Calu3 (cell line): ENCODE results near the gene NDOR1. TPM values are rescaled to one million over a fixed set of nuclear protein-coding genes. Genes with fewer than 3 reads are reported as not detected.

Experiments used
- BruUV-seq: library from RNA; stranded (reverse); fragments of 400-500 nt; replicated peaks from 2 replicates; lab custom pipeline; 2021; lab: Mats Ljungman, UMichigan
- CTCF ChIA-PET: fragments of 300-600 bp; sonication (Branson Sonifier 250); formaldehyde crosslinking; loops from one replicate; lab custom pipeline; 2022; ENCODE audit warnings: antibody characterized with exemption; lab: Charles Lee
- DNase-seq: peaks from one replicate; pipeline ENCODE4 v3.0.0; 2022
- H3K27ac Mint-ChIP-seq: one replicate; pipeline ENCODE4 v1.8.0; 2022; ENCODE audit warnings: mixed read lengths; ENCODE audit not compliant: unreplicated experiment
- H3K27me3 Mint-ChIP-seq: one replicate; pipeline ENCODE4 v1.8.0; 2022; ENCODE audit warnings: mixed read lengths; ENCODE audit not compliant: unreplicated experiment
- H3K36me3 Mint-ChIP-seq: one replicate; pipeline ENCODE4 v1.8.0; 2022; ENCODE audit warnings: mild to moderate bottlenecking, moderate library complexity, mixed read lengths; ENCODE audit not compliant: insufficient read depth, unreplicated experiment
- H3K4me1 Mint-ChIP-seq: one replicate; pipeline ENCODE4 v1.8.0; 2022; ENCODE audit warnings: mild to moderate bottlenecking, low read depth, mixed read lengths; ENCODE audit not compliant: unreplicated experiment
- H3K4me3 Mint-ChIP-seq: one replicate; pipeline ENCODE4 v1.8.0; 2022; ENCODE audit warnings: mild to moderate bottlenecking, low read depth, moderate library complexity, mixed read lengths; ENCODE audit not compliant: unreplicated experiment
- H3K9me3 Mint-ChIP-seq: one replicate; pipeline ENCODE4 v1.8.0; 2022; ENCODE audit warnings: low read depth, mixed read lengths; ENCODE audit not compliant: unreplicated experiment
- CTCF ChIP-seq: fragments of 200-600 bp; IDR thresholded peaks from one replicate; pipeline ENCODE4 v1.8.0; 2022; ENCODE audit warnings: antibody characterized with exemption; ENCODE audit not compliant: unreplicated experiment
- intact Hi-C: fragments of 100-400 bp; cut with micrococcal nuclease; formaldehyde crosslinking; loops from one replicate; pipeline ENCODE4 v1.10.0; 2022; ENCODE audit not compliant: unreplicated experiment
- total RNA-seq: library from RNA; stranded (reverse); gene quantifications from 2 replicates; pipeline ENCODE4 v1.2.3, GENCODE V29; 2022

NDOR1 gene
- total RNA-seq, 1 experiment from 2014 or later = 27.7 TPM

- DNase-seq = no peak
- intact Hi-C loops = no loop called here
- Mint-ChIP-seq H3K4me1 (peaks cover 27% of the 10 kb centered on the region), H3K9me3 (no peaks in the 10 kb centered on the region), H3K4me3 (no peak within 1 kb of the TSS), H3K27me3 (peaks cover 17% of the 10 kb centered on the region), H3K27ac (no peak within 1 kb of the TSS), H3K36me3 (peaks cover 29% of the 10 kb centered on the region)
- CTCF ChIA-PET = interaction anchor here (0.6 kb wide), 1 partner anchor 163 kb away, joined by 3 read pairs; no protein-coding TSS in a partner anchor
- no TSS peak for BruUV-seq
- no peak for TF ChIP-seq CTCF
Measured at GRCh38 chr9:137230705-137231371, 25.3 kb downstream of the NDOR1 start, which contains the start of gene SLC34A3. SLC34A3 (plus strand) TSS chr9:137230901; CDS start chr9:137231703, 802 bp downstream.

- H3K9me3 Mint-ChIP-seq = no peaks in the 10 kb centered on the region
- H3K27ac Mint-ChIP-seq = no peak overlapping the region
- intact Hi-C loops = no loop called here
- H3K36me3 Mint-ChIP-seq = peaks cover 25% of the 10 kb centered on the region
- no peak overlapping the region for H3K4me3 Mint-ChIP-seq
- TF ChIP-seq CTCF = no peak
- BruUV-seq = no TSS peak
- CTCF ChIA-PET = interaction anchor here (0.6 kb wide), 1 partner anchor 86 kb away, joined by 3 read pairs; no protein-coding TSS in a partner anchor
- H3K27me3 Mint-ChIP-seq = peaks cover 17% of the 10 kb centered on the region
- H3K4me1 Mint-ChIP-seq = peaks cover 22% of the 10 kb centered on the region
- DNase-seq = no peak
Measured at GRCh38 chr9:137231372-137232039, 26.0 kb downstream of the NDOR1 start.

DNA sequence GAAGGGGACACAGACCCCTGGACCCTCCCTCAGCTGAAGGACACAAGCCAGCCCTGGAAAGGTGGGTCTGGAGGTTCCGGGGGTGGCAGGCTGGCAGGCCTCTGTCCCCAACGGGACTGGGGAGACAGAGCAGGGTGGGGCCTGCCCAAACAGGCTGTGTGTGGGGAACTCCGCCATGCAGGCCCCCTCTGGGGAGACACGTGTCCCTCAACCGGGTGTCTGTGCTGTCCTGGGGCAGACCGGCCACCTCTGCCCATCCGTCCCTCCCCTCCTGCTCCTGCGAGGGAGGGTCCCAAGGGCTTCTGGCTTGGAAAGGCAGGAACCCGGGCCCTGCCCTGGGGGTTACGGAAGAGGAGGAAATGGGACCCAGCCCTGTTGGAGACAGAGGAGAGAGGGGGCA lies 26.6 kb downstream of the NDOR1 start:
- Mint-ChIP-seq H3K9me3 (no peaks in the 10 kb centered on the region), H3K27ac (no peak overlapping the region), H3K27me3 (peaks cover 17% of the 10 kb centered on the region), H3K36me3 (peaks cover 19% of the 10 kb centered on the region), H3K4me1 (peaks cover 18% of the 10 kb centered on the region), H3K4me3 (no peak overlapping the region)
- intact Hi-C loops = no loop called here
- BruUV-seq = no TSS peak
- CTCF ChIA-PET = interaction anchor here (0.6 kb wide), 1 partner anchor 86 kb away, joined by 3 read pairs; no protein-coding TSS in a partner anchor
- no peak for DNase-seq
- no peak for TF ChIP-seq CTCF

GRCh38 chr9:137232510-137232909 lies 27.0 kb downstream of the NDOR1 start:
- Mint-ChIP-seq H3K4me3 (no peak overlapping the region), H3K36me3 (peaks cover 14% of the 10 kb centered on the region), H3K27ac (no peak overlapping the region), H3K4me1 (peaks cover 16% of the 10 kb centered on the region), H3K9me3 (no peaks in the 10 kb centered on the region), H3K27me3 (peaks cover 17% of the 10 kb centered on the region)
- no peak for DNase-seq
- no peak for TF ChIP-seq CTCF
- intact Hi-C loops = no loop called here
- BruUV-seq = no TSS peak
- CTCF ChIA-PET = no interaction called here
